SK-N-MC (cell line): ENCODE results near the gene CCDC192.
"Not testable (repeated sequence)": the region's sequence is repeated elsewhere in the genome, so short reads cannot be mapped to it uniquely, and the experiment has no call there.

Experiments used
- DNase-seq: peaks from one replicate; pipeline ENCODE4 v3.0.0-alpha.2; 2011; ENCODE audit warnings: low read depth, low spot score
- H3K27ac ChIP-seq: fragments of 200-600 bp; sonication (generic); 2 replicates; pipeline ENCODE4 v1.5.1; 2016; ENCODE audit warnings: mixed run types
- H3K36me3 ChIP-seq: fragments of 200-600 bp; sonication (generic); 2 replicates; pipeline ENCODE4 v1.6.1; 2017; ENCODE audit warnings: antibody characterized with exemption, low read length, mixed read lengths; ENCODE audit not compliant: insufficient read depth
- H3K4me3 ChIP-seq: fragments of 200-600 bp; sonication (generic); 2 replicates; pipeline ENCODE4 v1.5.1; 2016
- H3K9ac ChIP-seq: fragments of 200-600 bp; sonication (generic); 2 replicates; pipeline ENCODE4 v1.8.0; 2017; ENCODE audit warnings: mixed run types, mixed read lengths; ENCODE audit not compliant: insufficient read length
- H3K9me3 ChIP-seq: fragments of 200-600 bp; sonication (generic); 2 replicates; pipeline ENCODE4 v1.6.1; 2017; ENCODE audit warnings: low read depth, mild to moderate bottlenecking, antibody characterized with exemption, low read length, moderate library complexity, mixed read lengths
- EZH2 ChIP-seq: fragments of 200-600 bp; sonication (generic); IDR thresholded peaks from one replicate; pipeline ENCODE4 v1.6.1; 2017; ENCODE audit warnings: antibody characterized with exemption
- FOXP2 ChIP-seq: optimal IDR thresholded peaks from 2 replicates; pipeline ENCODE3; 2011; ENCODE audit warnings: mild to moderate bottlenecking, moderate library complexity; ENCODE audit not compliant: insufficient read depth; ENCODE audit errors: extremely low read length, control extremely low read depth
- POLR2AphosphoS5 ChIP-seq: IDR thresholded peaks from 2 replicates; pipeline ENCODE4 v1.6.1; 2012; ENCODE audit warnings: mild to moderate bottlenecking, low read depth, low read length, borderline replicate concordance

CCDC192 gene

GRCh38 chr5:127791439-127791838 lies 88.2 kb downstream of the CCDC192 start:
- H3K9ac ChIP-seq: no peak overlapping the region

GRCh38 chr5:127791908-127792307 lies 88.7 kb downstream of the CCDC192 start:
- H3K36me3 ChIP-seq, DNase-seq, H3K27ac ChIP-seq: not testable (repeated sequence)

More at GRCh38 chr5:127791439-127791838, 88.2 kb downstream of the CCDC192 start:
- peaks cover 3% of the 10 kb centered on the region; the same call in 1 of the 2 replicates for H3K9me3 ChIP-seq
- TF ChIP-seq POLR2AphosphoS5 (no peak), EZH2 (no peak), FOXP2 (no peak)
- no peak for DNase-seq
- no peaks in the 10 kb centered on the region for H3K36me3 ChIP-seq
- H3K4me3 ChIP-seq: no peak overlapping the region
- H3K27ac ChIP-seq: no peak overlapping the region

DNA sequence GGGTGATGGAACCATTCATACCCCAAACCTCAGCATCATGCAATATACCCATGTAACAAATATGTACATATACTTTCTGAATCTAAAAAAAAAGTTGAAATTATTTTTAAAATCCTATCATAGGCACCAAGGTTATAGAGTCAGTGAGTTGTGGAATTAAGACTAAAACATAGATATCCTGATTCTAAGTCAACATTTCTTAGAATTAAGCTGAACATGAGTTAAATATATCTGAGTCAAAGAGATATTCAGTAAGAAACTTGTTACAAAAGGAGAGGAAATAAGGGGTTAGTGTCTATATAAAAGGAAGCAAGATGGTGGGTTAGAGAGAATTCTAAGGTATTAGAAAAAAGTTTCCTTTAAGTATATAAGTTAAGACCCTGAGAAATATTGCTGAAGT lies 89.9 kb downstream of the CCDC192 start:
- Histone ChIP-seq H3K36me3 (no peaks in the 10 kb centered on the region), H3K4me3 (no peak overlapping the region), H3K9me3 (peaks cover 3% of the 10 kb centered on the region; the same call in 1 of the 2 replicates), H3K27ac (no peak overlapping the region), H3K9ac (no peak overlapping the region)
- no peak for DNase-seq
- TF ChIP-seq FOXP2 (no peak), EZH2 (no peak), POLR2AphosphoS5 (no peak)

More at GRCh38 chr5:127791908-127792307, 88.7 kb downstream of the CCDC192 start:
- not testable (repeated sequence) for H3K4me3 ChIP-seq, H3K9me3 ChIP-seq, H3K9ac ChIP-seq

DNA sequence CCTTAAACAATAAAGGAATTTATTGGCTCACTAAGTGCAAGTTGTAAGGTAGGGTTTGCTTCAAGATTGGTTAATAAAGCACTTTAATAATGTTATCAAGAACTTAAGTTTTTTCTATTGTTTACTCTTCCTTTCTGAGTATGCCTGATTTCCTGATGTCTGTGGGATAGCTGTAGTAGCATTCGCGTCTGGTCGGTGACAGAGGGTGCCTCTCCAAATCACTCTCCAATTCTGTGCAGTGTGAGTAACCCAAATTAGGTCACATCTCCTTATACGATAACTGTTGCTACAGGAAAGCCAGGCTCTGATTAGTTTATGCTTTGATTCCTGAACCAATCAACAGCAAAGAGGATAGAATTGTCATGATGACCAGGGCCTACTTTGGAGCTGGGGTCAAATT lies 90.7 kb downstream of the CCDC192 start:
- DNase-seq: no peak
- Histone ChIP-seq H3K36me3 (no peaks in the 10 kb centered on the region), H3K27ac (no peak overlapping the region), H3K9ac (no peak overlapping the region), H3K9me3 (peaks cover 3% of the 10 kb centered on the region; the same call in 1 of the 2 replicates), H3K4me3 (no peak overlapping the region)
- no peak for TF ChIP-seq FOXP2
- no peak for TF ChIP-seq POLR2AphosphoS5
- TF ChIP-seq EZH2: no peak

- Histone ChIP-seq H3K9me3 (no peaks in the 10 kb centered on the region), H3K27ac (no peak overlapping the region), H3K9ac (no peak overlapping the region), H3K4me3 (no peak overlapping the region), H3K36me3 (no peaks in the 10 kb centered on the region)
- no peak for DNase-seq
- TF ChIP-seq FOXP2: no peak
- TF ChIP-seq POLR2AphosphoS5: no peak
- no peak for TF ChIP-seq EZH2
Observed at GRCh38 chr5:127796211-127796610, 93.0 kb downstream of the CCDC192 start.

- H3K4me3 ChIP-seq: no peak overlapping the region
- TF ChIP-seq FOXP2 (no peak), EZH2 (no peak), POLR2AphosphoS5 (no peak)
- H3K9ac ChIP-seq: no peak overlapping the region
- H3K27ac ChIP-seq: no peak overlapping the region
- DNase-seq: no peak
- no peaks in the 10 kb centered on the region for H3K9me3 ChIP-seq
- H3K36me3 ChIP-seq: no peaks in the 10 kb centered on the region
Observed at GRCh38 chr5:127799293-127799905, 96.2 kb downstream of the CCDC192 start.

GRCh38 chr5:127801751-127802476 lies 98.7 kb downstream of the CCDC192 start:
- H3K27ac ChIP-seq: no peak overlapping the region
- no peaks in the 10 kb centered on the region for H3K36me3 ChIP-seq
- no peak overlapping the region for H3K9ac ChIP-seq
- no peaks in the 10 kb centered on the region for H3K9me3 ChIP-seq
- no peak overlapping the region for H3K4me3 ChIP-seq
- no peak for TF ChIP-seq FOXP2
- no peak for TF ChIP-seq EZH2
- TF ChIP-seq POLR2AphosphoS5: no peak
- DNase-seq: no peak

- TF ChIP-seq EZH2: no peak
- no peak for TF ChIP-seq FOXP2
- no peak overlapping the region for H3K27ac ChIP-seq
Observed at GRCh38 chr5:127802477-127802865, 99.3 kb downstream of the CCDC192 start.

More at GRCh38 chr5:127802477-127802865, 99.3 kb downstream of the CCDC192 start:
- Histone ChIP-seq H3K4me3 (no peak overlapping the region), H3K36me3 (no peaks in the 10 kb centered on the region), H3K9ac (no peak overlapping the region), H3K9me3 (no peaks in the 10 kb centered on the region)
- no peak for DNase-seq
